Activated B cell treated with CpG ODN at 0.5 μM for 24 hours (primary cell): ENCODE data around the gene RIC1. TPM values are rescaled to one million over a fixed set of nuclear protein-coding genes. Genes with fewer than 3 reads are reported as not detected.

ENCODE experiments used
- ATAC-seq: fragments of 200-7000 bp; cut with Tn5 transposase; one replicate; pipeline ENCODE4 v1.10.0; 2021; ENCODE audit warnings: low read depth, mild to moderate bottlenecking, moderate library complexity
- CTCF ChIA-PET: fragments of 350-600 bp; sonication (Branson Sonifier 250); formaldehyde crosslinking; loops from one replicate; lab custom pipeline; 2021; ENCODE audit warnings: antibody characterized with exemption; lab: Charles Lee
- POLR2A ChIA-PET: fragments of 350-600 bp; sonication (Branson Sonifier 250); formaldehyde crosslinking; loops from one replicate; lab custom pipeline; 2021; ENCODE audit warnings: antibody characterized with exemption; lab: Charles Lee
- DNase-seq: peaks from one replicate; pipeline ENCODE4 v3.0.0; 2022
- H3K27ac Mint-ChIP-seq: one replicate; pipeline ENCODE4 v1.8.0; 2020; ENCODE audit warnings: mixed read lengths
- H3K27me3 Mint-ChIP-seq: one replicate; pipeline ENCODE4 v1.8.0; 2021; ENCODE audit warnings: mixed read lengths
- H3K36me3 Mint-ChIP-seq: one replicate; pipeline ENCODE4 v1.8.0; 2021; ENCODE audit warnings: low read depth, mixed read lengths
- H3K4me1 Mint-ChIP-seq: one replicate; pipeline ENCODE4 v1.8.0; 2021; ENCODE audit warnings: mixed read lengths
- H3K4me3 Mint-ChIP-seq: one replicate; pipeline ENCODE4 v1.8.0; 2020; ENCODE audit warnings: mild to moderate bottlenecking, mixed read lengths
- H3K9me3 Mint-ChIP-seq: one replicate; pipeline ENCODE4 v1.8.0; 2020; ENCODE audit warnings: mixed read lengths
- CTCF ChIP-seq: fragments of 200-600 bp; IDR thresholded peaks from one replicate; pipeline ENCODE4 v1.8.0; 2022; ENCODE audit warnings: antibody characterized with exemption, mild to moderate bottlenecking
- intact Hi-C: fragments of 100-400 bp; cut with micrococcal nuclease; formaldehyde crosslinking; loops from one replicate; pipeline ENCODE4 v1.15.1; 2024
- total RNA-seq: library from RNA; stranded (reverse); gene quantifications from 2 replicates; pipeline ENCODE4 v1.2.3, GENCODE V29; 2022

RIC1 gene
- total RNA-seq, 1 donor from 2014 or later, result 85.0 TPM

GRCh38 chr9:5735072-5735471, 106.2 kb downstream of the RIC1 start:
- TF ChIP-seq CTCF, result no peak
- H3K27me3 Mint-ChIP-seq, result no peaks in the 10 kb centered on the region
- intact Hi-C loops, result no loop called here
- CTCF ChIA-PET, result no interaction called here
- H3K4me1 Mint-ChIP-seq, result no peaks in the 10 kb centered on the region
- POLR2A ChIA-PET, result no interaction called here
- no peaks in the 10 kb centered on the region for H3K9me3 Mint-ChIP-seq
- H3K36me3 Mint-ChIP-seq, result peaks cover 73% of the 10 kb centered on the region
- ATAC-seq (no peak), DNase-seq (no peak)
- H3K4me3 Mint-ChIP-seq, result no peak overlapping the region
- H3K27ac Mint-ChIP-seq, result no peak overlapping the region

- no peak for TF ChIP-seq CTCF
- ChIA-PET POLR2A (no interaction called here), CTCF (interaction anchor here (0.6 kb wide), 1 partner anchor 70 kb away, joined by 3 read pairs; no protein-coding TSS in a partner anchor)
- Mint-ChIP-seq H3K9me3 (no peaks in the 10 kb centered on the region), H3K4me1 (no peaks in the 10 kb centered on the region), H3K27ac (no peak overlapping the region), H3K36me3 (peaks cover 76% of the 10 kb centered on the region), H3K4me3 (no peak overlapping the region), H3K27me3 (no peaks in the 10 kb centered on the region)
- ATAC-seq (no peak), DNase-seq (no peak)
- intact Hi-C loops, result no loop called here
Measured at GRCh38 chr9:5736563-5737346, 107.8 kb downstream of the RIC1 start.

- TF ChIP-seq CTCF, result no peak
- Mint-ChIP-seq H3K36me3 (peaks cover 89% of the 10 kb centered on the region), H3K4me1 (no peaks in the 10 kb centered on the region), H3K4me3 (no peak overlapping the region), H3K9me3 (peaks cover 8% of the 10 kb centered on the region), H3K27me3 (no peaks in the 10 kb centered on the region), H3K27ac (no peak overlapping the region)
- DNase-seq (no peak), ATAC-seq (no peak)
- ChIA-PET CTCF (no interaction called here), POLR2A (interaction anchor here (0.7 kb wide), 1 partner anchor 1369 kb away, joined by 6 read pairs; no protein-coding TSS in a partner anchor)
- intact Hi-C loops, result no loop called here
Measured at GRCh38 chr9:5743109-5743508, 114.2 kb downstream of the RIC1 start.

- H3K36me3 Mint-ChIP-seq, result peaks cover 80% of the 10 kb centered on the region
Measured at GRCh38 chr9:5748438-5748837, 119.5 kb downstream of the RIC1 start.

More at GRCh38 chr9:5748438-5748837, 119.5 kb downstream of the RIC1 start:
- Mint-ChIP-seq H3K9me3 (peaks cover 13% of the 10 kb centered on the region), H3K4me3 (no peak overlapping the region), H3K4me1 (no peaks in the 10 kb centered on the region), H3K27ac (no peak overlapping the region), H3K27me3 (no peaks in the 10 kb centered on the region)
- ATAC-seq (no peak), DNase-seq (no peak)
- intact Hi-C loops, result no loop called here
- POLR2A ChIA-PET, result interaction anchor here (1.4 kb wide), 1 partner anchor 120 kb away, joined by 3 read pairs; the partner anchor contains the start of gene RIC1
- TF ChIP-seq CTCF, result no peak
- CTCF ChIA-PET, result no interaction called here
